Endodermal cell (in vitro differentiated cells): ENCODE data around the gene SLC38A4. TPM values are rescaled to one million over a fixed set of nuclear protein-coding genes. Genes with fewer than 3 reads are reported as not detected.

ENCODE experiments used
- DNase-seq: peaks from one replicate; pipeline ENCODE4 v3.0.0-alpha.2; 2017
- H3K27ac ChIP-seq: 2 replicates; pipeline ENCODE4 v1.5.1; 2013; ENCODE audit warnings: mild to moderate bottlenecking, low read depth, low read length, moderate library complexity
- H3K27me3 ChIP-seq: 2 replicates; pipeline ENCODE4 v1.6.1; 2013; ENCODE audit warnings: mild to moderate bottlenecking, low read length, moderate library complexity; ENCODE audit not compliant: insufficient read depth, control insufficient read depth, poor library complexity, severe bottlenecking
- H3K36me3 ChIP-seq: 2 replicates; pipeline ENCODE4 v1.7.0; 2013; ENCODE audit warnings: mild to moderate bottlenecking, low read length, moderate library complexity; ENCODE audit not compliant: control insufficient read depth, insufficient read depth
- H3K4me1 ChIP-seq: one replicate; pipeline ENCODE4 v1.7.0; 2013; ENCODE audit warnings: low read length; ENCODE audit not compliant: control insufficient read depth, insufficient read depth
- H3K4me3 ChIP-seq: 2 replicates; pipeline ENCODE4 v1.5.1; 2013; ENCODE audit warnings: mild to moderate bottlenecking, low read length, moderate library complexity
- H3K9ac ChIP-seq: 2 replicates; pipeline ENCODE4 v1.6.1; 2013; ENCODE audit warnings: mild to moderate bottlenecking, low read length, moderate library complexity; ENCODE audit not compliant: poor library complexity, severe bottlenecking; ENCODE audit errors: extremely low read depth
- H3K9me3 ChIP-seq: 2 replicates; pipeline ENCODE4 v1.6.1; 2013; ENCODE audit warnings: mild to moderate bottlenecking, low read length, moderate library complexity; ENCODE audit not compliant: control insufficient read depth
- H3K27ac Mint-ChIP-seq: 2 replicates; pipeline ENCODE4 v1.8.0; 2020; ENCODE audit warnings: mixed read lengths
- H3K27me3 Mint-ChIP-seq: 2 replicates; pipeline ENCODE4 v1.8.0; 2021; ENCODE audit warnings: mild to moderate bottlenecking, mixed read lengths; ENCODE audit not compliant: insufficient read depth
- H3K36me3 Mint-ChIP-seq: 2 replicates; pipeline ENCODE4 v1.8.0; 2020; ENCODE audit warnings: low read depth, mixed read lengths
- H3K4me1 Mint-ChIP-seq: 2 replicates; pipeline ENCODE4 v1.8.0; 2020; ENCODE audit warnings: mixed read lengths
- H3K4me3 Mint-ChIP-seq: 2 replicates; pipeline ENCODE4 v1.8.0; 2020; ENCODE audit warnings: mild to moderate bottlenecking, moderate library complexity, mixed read lengths
- H3K9me3 Mint-ChIP-seq: 2 replicates; pipeline ENCODE4 v1.8.0; 2020; ENCODE audit warnings: mild to moderate bottlenecking, mixed read lengths
- WGBS, 2 experiments: methylation state at CpG; one replicate each; pipeline versions ENCODE4 v1.1.5 to v1.1.7; 2013; ENCODE audit warnings: missing lambda C conversion rate in 2 of 2, mixed read lengths in 1 of 2; ENCODE audit not compliant: insufficient coverage in 1 of 2, insufficient read length in 1 of 2; 5-methylcytosine and 5-hydroxymethylcytosine counted together
- total RNA-seq, 2 donors: library from RNA; stranded (reverse); fragmentation: NEBNext Ultra II Directional in 1 of 2; extraction: Animal tissue kit (Norgen Biotek cat#: 25700) in 1 of 2; gene quantifications; 2 replicates in 1 of 2; 3 replicates in 1 of 2; pipeline ENCODE4 v1.2.1, GENCODE V29; 2021
- TF ChIP-seq, protein P1 (sequence below): fragments of 200-600 bp; sonication (generic); conservative IDR thresholded peaks from 2 replicates; pipeline ENCODE4 v1.5.0; 2021; ENCODE audit warnings: antibody characterized with exemption, mild to moderate bottlenecking

Gene SLC38A4
- total RNA-seq, 2 donors from 2014 or later: 0.62 TPM; not detected in 1

DNA sequence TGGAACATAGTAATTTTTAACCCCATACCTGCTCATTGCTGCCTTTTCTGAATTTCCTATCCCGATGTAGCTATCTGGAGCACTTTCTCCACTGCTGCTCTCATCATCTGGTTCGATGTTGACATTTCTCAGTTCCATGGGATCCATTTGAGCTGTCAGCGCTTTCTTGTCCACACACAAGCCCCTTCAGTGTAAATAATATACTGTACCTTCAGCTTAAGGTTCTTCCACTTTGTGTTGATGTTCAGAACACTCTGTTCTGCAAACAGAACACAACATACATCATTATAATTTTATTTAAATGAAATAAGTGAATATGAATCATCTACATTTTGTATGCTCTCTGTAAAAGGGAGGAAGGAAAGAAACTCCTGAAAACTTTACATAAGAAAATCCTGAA, 32.9 kb downstream of the SLC38A4 start:
- no peaks in the 10 kb centered on the region for H3K9me3 Mint-ChIP-seq
- H3K36me3 Mint-ChIP-seq: no peaks in the 10 kb centered on the region
- no peak for DNase-seq
- no peaks in the 10 kb centered on the region for H3K27me3 Mint-ChIP-seq
- 91 to 92% methylated on average over 3 of the region's 3 CpGs for WGBS, 2 experiments
- H3K4me3 Mint-ChIP-seq: no peak overlapping the region
- Histone ChIP-seq H3K36me3 (no peaks in the 10 kb centered on the region), H3K27ac (no peak overlapping the region), H3K4me1 (no peaks in the 10 kb centered on the region), H3K9ac (no peak overlapping the region), H3K27me3 (no peaks in the 10 kb centered on the region), H3K4me3 (no peak overlapping the region), H3K9me3 (peaks cover 6% of the 10 kb centered on the region)
- H3K27ac Mint-ChIP-seq: no peak overlapping the region
- TF ChIP-seq, protein P1, sequence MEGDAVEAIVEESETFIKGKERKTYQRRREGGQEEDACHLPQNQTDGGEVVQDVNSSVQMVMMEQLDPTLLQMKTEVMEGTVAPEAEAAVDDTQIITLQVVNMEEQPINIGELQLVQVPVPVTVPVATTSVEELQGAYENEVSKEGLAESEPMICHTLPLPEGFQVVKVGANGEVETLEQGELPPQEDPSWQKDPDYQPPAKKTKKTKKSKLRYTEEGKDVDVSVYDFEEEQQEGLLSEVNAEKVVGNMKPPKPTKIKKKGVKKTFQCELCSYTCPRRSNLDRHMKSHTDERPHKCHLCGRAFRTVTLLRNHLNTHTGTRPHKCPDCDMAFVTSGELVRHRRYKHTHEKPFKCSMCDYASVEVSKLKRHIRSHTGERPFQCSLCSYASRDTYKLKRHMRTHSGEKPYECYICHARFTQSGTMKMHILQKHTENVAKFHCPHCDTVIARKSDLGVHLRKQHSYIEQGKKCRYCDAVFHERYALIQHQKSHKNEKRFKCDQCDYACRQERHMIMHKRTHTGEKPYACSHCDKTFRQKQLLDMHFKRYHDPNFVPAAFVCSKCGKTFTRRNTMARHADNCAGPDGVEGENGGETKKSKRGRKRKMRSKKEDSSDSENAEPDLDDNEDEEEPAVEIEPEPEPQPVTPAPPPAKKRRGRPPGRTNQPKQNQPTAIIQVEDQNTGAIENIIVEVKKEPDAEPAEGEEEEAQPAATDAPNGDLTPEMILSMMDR: no peak
- H3K4me1 Mint-ChIP-seq: no peaks in the 10 kb centered on the region

DNA sequence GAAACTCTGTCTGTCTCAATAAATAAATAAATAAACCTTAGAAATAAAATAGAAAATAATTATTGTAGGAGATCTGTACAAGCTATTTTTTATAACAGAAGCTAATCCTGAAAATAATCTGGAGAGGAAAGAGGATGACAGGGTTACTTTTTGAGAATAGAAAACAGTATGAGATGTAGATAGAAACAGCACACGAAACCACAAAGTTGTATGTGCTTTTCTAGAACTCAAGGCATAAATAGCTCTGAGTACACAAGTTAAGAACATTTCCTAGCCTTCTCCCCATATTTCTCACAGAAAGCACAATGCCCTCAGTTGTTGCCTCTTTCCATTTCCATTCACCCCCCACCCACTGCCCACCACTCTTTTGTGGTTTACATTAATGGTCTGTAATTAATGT, 35.7 kb downstream of the SLC38A4 start:
- TF ChIP-seq, protein P1: no peak
- Histone ChIP-seq H3K4me1 (no peaks in the 10 kb centered on the region), H3K9me3 (peaks cover 6% of the 10 kb centered on the region), H3K27ac (no peak overlapping the region), H3K9ac (no peak overlapping the region), H3K36me3 (no peaks in the 10 kb centered on the region), H3K27me3 (no peaks in the 10 kb centered on the region), H3K4me3 (no peak overlapping the region)
- Mint-ChIP-seq H3K4me3 (no peak overlapping the region), H3K9me3 (no peaks in the 10 kb centered on the region), H3K27ac (no peak overlapping the region), H3K4me1 (no peaks in the 10 kb centered on the region), H3K27me3 (no peaks in the 10 kb centered on the region), H3K36me3 (no peaks in the 10 kb centered on the region)
- no peak for DNase-seq
- WGBS, 2 experiments: 84 to 100% methylated on average over 1 of the region's 1 CpG

- TF ChIP-seq, protein P1: no peak
- H3K36me3 Mint-ChIP-seq: no peaks in the 10 kb centered on the region
Observed at GRCh38 chr12:46788072-46788887, 37.5 kb downstream of the SLC38A4 start.

More at GRCh38 chr12:46788072-46788887, 37.5 kb downstream of the SLC38A4 start:
- Mint-ChIP-seq H3K9me3 (no peaks in the 10 kb centered on the region), H3K27ac (no peak overlapping the region), H3K4me3 (no peak overlapping the region), H3K27me3 (no peaks in the 10 kb centered on the region), H3K4me1 (no peaks in the 10 kb centered on the region)
- H3K9me3 ChIP-seq: no peaks in the 10 kb centered on the region
- no peaks in the 10 kb centered on the region for H3K27me3 ChIP-seq
- no peaks in the 10 kb centered on the region for H3K4me1 ChIP-seq
- no peak overlapping the region for H3K4me3 ChIP-seq
- WGBS, 2 experiments: 88 to 100% methylated on average over 3 to 4 of the region's 5 CpGs
- DNase-seq: no peak
- H3K27ac ChIP-seq: no peak overlapping the region
- no peaks in the 10 kb centered on the region for H3K36me3 ChIP-seq
- H3K9ac ChIP-seq: no peak overlapping the region
